GM06990 (cell line): ENCODE measurements around the gene MCOLN1.

Source experiments
- DNase-seq: peaks from one replicate; pipeline ENCODE4 v3.0.0-alpha.2; 2011; ENCODE audit not compliant: insufficient read length; ENCODE audit errors: extremely low read depth
- H3K27me3 ChIP-seq: replicated peaks from 2 replicates; pipeline ENCODE4 v1.6.0; 2011; ENCODE audit warnings: low read length; ENCODE audit not compliant: control insufficient read depth, insufficient read depth
- H3K36me3 ChIP-seq: 2 replicates; pipeline ENCODE4 v1.5.1; 2011; ENCODE audit warnings: low read length; ENCODE audit not compliant: control insufficient read depth, insufficient read depth
- H3K4me3 ChIP-seq: replicated peaks from 2 replicates; pipeline ENCODE4 v1.5.1; 2011; ENCODE audit warnings: low read depth, mild to moderate bottlenecking, control low read depth, low read length
- TF ChIP-seq, protein P1 (sequence below): IDR thresholded peaks from 2 replicates; pipeline ENCODE4 v1.5.1; 2011; ENCODE audit warnings: low read length, control low read depth, mild to moderate bottlenecking, inconsistent platforms; ENCODE audit not compliant: insufficient read depth, poor library complexity, severe bottlenecking

Gene MCOLN1

DNA sequence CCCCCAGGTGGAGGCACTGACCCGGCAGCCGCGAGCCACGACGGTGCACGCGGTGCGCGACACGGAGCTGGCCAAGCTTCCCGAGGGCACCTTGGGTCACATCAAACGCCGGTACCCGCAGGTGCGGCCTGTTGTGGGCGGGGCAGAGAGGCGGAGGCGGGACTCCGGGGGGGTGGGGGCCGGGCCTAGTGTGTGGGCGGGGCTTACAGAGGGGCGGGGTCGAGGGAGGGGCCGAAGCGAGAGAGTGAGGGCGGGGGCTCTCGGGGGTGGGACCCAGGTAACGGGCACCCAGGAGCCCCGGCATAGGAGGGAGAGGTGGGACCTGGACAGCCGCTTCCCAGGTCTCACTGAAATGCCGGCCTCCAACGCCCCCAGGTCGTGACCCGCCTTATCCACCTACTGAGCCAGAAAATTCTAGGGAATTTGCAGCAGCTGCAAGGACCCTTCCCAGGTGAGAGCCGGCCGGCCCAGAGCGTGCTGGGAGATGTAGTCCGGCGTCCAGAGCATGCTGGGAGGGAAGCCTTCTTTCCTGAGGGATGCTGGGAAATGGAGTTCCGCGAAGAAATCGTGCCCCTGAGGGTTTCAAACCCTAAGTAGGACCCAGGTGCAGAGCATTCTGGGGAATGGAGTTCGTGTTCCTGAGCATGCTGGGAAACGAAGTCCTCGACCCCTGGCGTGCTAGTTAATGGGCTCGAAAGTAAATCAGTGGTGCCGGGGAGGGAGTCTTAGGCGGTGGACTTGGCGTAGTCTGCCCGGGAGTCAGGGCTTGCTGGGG is 28.8 kb downstream of the MCOLN1 start:
- Histone ChIP-seq H3K4me3 (no peak overlapping the region), H3K27me3 (no peaks in the 10 kb centered on the region), H3K36me3 (peaks cover 19% of the 10 kb centered on the region)
- TF ChIP-seq, protein P1, sequence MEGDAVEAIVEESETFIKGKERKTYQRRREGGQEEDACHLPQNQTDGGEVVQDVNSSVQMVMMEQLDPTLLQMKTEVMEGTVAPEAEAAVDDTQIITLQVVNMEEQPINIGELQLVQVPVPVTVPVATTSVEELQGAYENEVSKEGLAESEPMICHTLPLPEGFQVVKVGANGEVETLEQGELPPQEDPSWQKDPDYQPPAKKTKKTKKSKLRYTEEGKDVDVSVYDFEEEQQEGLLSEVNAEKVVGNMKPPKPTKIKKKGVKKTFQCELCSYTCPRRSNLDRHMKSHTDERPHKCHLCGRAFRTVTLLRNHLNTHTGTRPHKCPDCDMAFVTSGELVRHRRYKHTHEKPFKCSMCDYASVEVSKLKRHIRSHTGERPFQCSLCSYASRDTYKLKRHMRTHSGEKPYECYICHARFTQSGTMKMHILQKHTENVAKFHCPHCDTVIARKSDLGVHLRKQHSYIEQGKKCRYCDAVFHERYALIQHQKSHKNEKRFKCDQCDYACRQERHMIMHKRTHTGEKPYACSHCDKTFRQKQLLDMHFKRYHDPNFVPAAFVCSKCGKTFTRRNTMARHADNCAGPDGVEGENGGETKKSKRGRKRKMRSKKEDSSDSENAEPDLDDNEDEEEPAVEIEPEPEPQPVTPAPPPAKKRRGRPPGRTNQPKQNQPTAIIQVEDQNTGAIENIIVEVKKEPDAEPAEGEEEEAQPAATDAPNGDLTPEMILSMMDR = no peak
- DNase-seq = no peak

DNA sequence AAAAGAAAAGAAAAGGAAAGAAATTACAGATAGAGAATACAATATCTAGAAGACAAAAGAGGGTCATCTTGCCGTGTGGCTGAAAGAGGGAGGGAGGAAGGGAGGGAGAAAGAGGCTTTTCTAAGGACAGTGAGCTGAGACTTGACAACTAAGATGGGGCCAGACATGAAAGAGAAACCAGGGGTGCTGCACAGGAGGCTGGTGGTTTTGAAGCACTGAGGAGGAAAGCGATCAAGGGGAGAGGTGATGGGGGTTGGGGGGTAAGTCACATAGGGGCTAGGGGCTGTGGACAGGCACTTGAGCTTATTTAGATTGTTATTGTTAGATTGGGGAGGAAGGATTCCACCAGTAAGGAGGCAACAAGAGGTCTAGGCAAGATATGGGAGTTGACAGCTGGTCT is 30.4 kb downstream of the MCOLN1 start:
- Histone ChIP-seq H3K27me3 (no peaks in the 10 kb centered on the region), H3K4me3 (no peak overlapping the region), H3K36me3 (peaks cover 27% of the 10 kb centered on the region)
- TF ChIP-seq, protein P1 = no peak
- DNase-seq = no peak

DNA sequence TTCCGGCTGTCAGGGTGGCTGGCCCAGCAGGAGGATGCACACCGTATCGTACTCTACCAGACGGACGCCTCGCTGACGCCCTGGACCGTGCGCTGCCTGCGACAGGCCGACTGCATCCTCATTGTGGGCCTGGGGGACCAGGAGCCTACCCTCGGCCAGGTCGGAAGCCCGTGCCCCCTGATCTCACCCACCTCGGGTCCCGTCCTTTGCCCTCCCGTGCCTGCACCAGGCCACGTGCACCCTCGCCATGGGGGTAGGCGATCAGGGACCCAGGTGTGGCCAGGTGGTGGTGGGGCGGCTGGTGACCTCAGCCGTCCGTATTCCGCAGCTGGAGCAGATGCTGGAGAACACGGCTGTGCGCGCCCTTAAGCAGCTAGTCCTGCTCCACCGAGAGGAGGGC is 32.1 kb downstream of the MCOLN1 start:
- Histone ChIP-seq H3K36me3 (peaks cover 34% of the 10 kb centered on the region), H3K27me3 (no peaks in the 10 kb centered on the region), H3K4me3 (no peak overlapping the region)
- DNase-seq = no peak
- TF ChIP-seq, protein P1 = no peak

DNA sequence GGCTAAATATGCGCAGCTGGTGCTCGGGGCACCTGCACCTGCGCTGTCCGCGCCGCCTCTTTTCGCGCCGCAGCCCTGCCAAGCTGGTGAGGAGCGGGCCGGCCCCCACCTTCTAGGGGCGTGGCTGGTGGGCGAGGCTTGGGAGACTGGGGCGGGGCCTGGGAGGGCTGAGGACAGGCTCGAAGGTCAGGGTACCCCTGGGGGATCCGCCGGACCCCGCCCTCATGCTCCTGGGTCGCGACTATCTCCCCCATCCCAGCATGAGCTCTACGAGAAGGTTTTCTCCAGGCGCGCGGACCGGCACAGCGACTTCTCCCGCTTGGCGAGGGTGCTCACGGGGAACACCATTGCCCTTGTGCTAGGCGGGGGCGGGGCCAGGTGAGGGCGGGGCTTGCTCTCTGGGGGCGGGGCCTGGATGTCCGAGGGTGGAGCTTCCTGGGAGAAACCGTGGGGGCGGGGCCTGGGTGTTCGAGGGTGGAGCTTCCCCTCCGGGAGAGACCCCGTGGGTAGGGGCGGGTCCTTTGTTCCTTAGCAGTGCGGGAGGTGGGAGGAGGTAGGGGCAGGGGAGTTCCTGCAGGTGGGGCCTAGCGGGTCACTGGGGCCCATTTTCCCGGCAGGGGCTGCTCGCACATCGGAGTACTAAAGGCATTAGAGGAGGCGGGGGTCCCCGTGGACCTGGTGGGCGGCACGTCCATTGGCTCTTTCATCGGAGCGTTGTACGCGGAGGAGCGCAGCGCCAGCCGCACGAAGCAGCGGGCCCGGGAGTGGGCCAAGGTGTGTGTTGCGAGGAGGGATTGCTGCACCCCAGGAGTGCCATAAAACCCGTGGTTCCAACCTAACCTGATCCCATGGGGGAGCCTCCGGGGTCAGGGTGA is 32.8 kb downstream of the MCOLN1 start:
- TF ChIP-seq, protein P1 = no peak
- Histone ChIP-seq H3K27me3 (no peaks in the 10 kb centered on the region), H3K36me3 (peaks cover 30% of the 10 kb centered on the region), H3K4me3 (no peak overlapping the region)
- DNase-seq = no peak

DNA sequence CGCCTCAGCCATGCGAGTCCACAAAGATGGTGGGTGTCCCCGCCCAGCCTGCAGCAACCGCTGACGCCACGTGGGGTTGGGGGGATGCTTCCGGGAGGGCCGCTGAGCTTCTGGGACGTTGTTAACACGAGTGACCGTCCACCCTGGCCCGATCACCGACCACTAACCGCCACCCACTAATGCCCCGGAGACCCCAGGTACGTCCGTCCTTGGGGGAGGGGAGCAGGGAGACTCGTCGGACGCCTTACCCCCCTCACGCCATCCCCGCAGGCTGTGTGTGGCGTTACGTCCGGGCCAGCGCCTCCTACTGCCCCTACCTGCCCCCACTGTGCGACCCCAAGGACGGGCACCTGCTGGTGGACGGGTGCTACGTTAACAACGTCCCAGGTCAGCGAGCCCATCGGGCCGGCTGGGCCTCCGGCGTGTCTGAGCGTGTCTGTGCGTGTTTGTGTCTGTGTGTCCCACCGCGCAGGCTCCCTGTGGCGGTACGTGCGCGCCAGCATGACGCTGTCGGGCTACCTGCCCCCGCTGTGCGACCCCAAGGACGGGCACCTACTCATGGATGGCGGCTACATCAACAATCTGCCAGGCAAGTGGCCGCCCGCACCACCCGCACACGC is 34.4 kb downstream of the MCOLN1 start:
- Histone ChIP-seq H3K4me3 (no peak overlapping the region), H3K36me3 (peaks cover 21% of the 10 kb centered on the region), H3K27me3 (no peaks in the 10 kb centered on the region)
- TF ChIP-seq, protein P1 = no peak
- no peak for DNase-seq
